Osteoblast (primary cell): ENCODE data around the gene EZH2. TPM values are rescaled to one million over a fixed set of nuclear protein-coding genes. Genes with fewer than 3 reads are reported as not detected.

Experiments
- DNase-seq: peaks from one replicate; pipeline ENCODE4 v3.0.0; 2011; ENCODE audit warnings: low spot score, mixed read lengths; ENCODE audit not compliant: insufficient read length; ENCODE audit errors: missing footprints
- H2AFZ ChIP-seq: 2 replicates; pipeline ENCODE4 v1.6.0; 2011; ENCODE audit warnings: mild to moderate bottlenecking, low read length
- H3K27ac ChIP-seq: 2 replicates; pipeline ENCODE4 v1.5.1; 2011; ENCODE audit warnings: mild to moderate bottlenecking, low read depth, low read length, moderate library complexity
- H3K27me3 ChIP-seq: 2 replicates; pipeline ENCODE4 v1.6.0; 2012; ENCODE audit warnings: mild to moderate bottlenecking, control low read depth, inconsistent platforms, low read length, moderate library complexity; ENCODE audit not compliant: insufficient read depth
- H3K36me3 ChIP-seq: 2 replicates; pipeline ENCODE4 v1.5.1; 2011; ENCODE audit warnings: mild to moderate bottlenecking, low read length, control low read depth, moderate library complexity; ENCODE audit not compliant: insufficient read depth
- H3K4me1 ChIP-seq: 2 replicates; pipeline ENCODE4 v1.5.1; 2011; ENCODE audit warnings: mild to moderate bottlenecking, low read length, control low read depth, moderate library complexity; ENCODE audit not compliant: insufficient read depth
- H3K4me2 ChIP-seq: 2 replicates; pipeline ENCODE4 v1.6.0; 2011; ENCODE audit warnings: mild to moderate bottlenecking, low read length; ENCODE audit not compliant: insufficient read depth
- H3K4me3 ChIP-seq: fragments of 200-600 bp; sonication (generic); 3 replicates; pipeline ENCODE4 v1.5.1; 2012; ENCODE audit warnings: mild to moderate bottlenecking, low read length, inconsistent platforms; ENCODE audit not compliant: insufficient read depth
- H3K79me2 ChIP-seq: 2 replicates; pipeline ENCODE4 v1.6.0; 2012; ENCODE audit warnings: mild to moderate bottlenecking, low read length, control low read depth, inconsistent platforms; ENCODE audit not compliant: insufficient read depth
- H3K9me3 ChIP-seq: 2 replicates; pipeline ENCODE4 v1.5.1; 2011; ENCODE audit warnings: low read depth, low read length, control low read depth
- H4K20me1 ChIP-seq: 2 replicates; pipeline ENCODE4 v1.6.0; 2012; ENCODE audit warnings: mild to moderate bottlenecking, low read length, control low read depth; ENCODE audit not compliant: insufficient read depth
- total RNA-seq: library from RNA; depleted of rRNA; stranded (reverse); fragments of >200 nt; gene quantifications from 2 replicates; pipeline ENCODE4 v1.2.3, GENCODE V29; 2012
- TF ChIP-seq, protein P1 (sequence below): IDR thresholded peaks from 2 replicates; pipeline ENCODE4 v1.5.1; 2011; ENCODE audit warnings: mild to moderate bottlenecking, low read depth, low read length, moderate library complexity; ENCODE audit errors: extremely low read depth

EZH2 gene
- total RNA-seq, 1 donor, result 7.6 TPM

DNA sequence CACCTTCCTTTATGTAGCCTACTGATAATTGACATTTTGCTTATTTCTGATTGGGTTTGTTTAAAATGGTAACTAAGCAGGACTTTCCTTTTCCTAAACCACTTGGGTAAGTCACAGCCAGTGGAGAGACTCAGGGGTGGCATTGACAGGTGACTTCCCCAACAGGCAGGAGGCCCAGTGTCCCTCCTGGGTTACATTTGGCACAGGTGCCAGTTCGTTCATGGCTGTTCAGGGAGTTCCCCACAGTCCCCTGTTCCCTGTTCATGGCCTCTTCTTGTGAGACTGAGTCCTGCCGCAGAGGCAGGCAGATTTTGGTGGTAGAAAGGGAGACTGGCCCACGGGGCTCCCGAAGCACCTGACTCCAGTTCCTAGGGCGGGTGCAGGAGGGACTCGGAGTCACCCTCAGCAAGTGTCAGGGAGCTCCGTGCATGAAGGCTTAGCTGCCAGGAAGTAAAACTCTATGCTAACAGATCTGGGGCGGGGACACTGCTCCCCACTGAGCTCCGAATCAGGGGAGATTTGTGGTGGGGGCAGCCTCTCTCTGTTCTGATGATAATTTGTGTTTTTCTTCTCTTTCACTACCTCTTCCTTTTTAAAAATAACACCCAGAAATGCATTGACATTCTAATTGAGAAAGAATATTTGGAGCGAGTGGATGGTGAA, 84.1 kb downstream of the EZH2 start:
- DNase-seq, result peak; percentile 66
- Histone ChIP-seq H3K9me3 (no peaks in the 10 kb centered on the region), H3K4me3 (no peak overlapping the region), H3K4me2 (no peak overlapping the region), H3K79me2 (no peaks in the 10 kb centered on the region), H3K27ac (no peak overlapping the region), H3K36me3 (peaks cover 62% of the 10 kb centered on the region), H2AFZ (no peak overlapping the region), H4K20me1 (no peaks in the 10 kb centered on the region), H3K4me1 (no peaks in the 10 kb centered on the region), H3K27me3 (no peaks in the 10 kb centered on the region)
- TF ChIP-seq, protein P1, sequence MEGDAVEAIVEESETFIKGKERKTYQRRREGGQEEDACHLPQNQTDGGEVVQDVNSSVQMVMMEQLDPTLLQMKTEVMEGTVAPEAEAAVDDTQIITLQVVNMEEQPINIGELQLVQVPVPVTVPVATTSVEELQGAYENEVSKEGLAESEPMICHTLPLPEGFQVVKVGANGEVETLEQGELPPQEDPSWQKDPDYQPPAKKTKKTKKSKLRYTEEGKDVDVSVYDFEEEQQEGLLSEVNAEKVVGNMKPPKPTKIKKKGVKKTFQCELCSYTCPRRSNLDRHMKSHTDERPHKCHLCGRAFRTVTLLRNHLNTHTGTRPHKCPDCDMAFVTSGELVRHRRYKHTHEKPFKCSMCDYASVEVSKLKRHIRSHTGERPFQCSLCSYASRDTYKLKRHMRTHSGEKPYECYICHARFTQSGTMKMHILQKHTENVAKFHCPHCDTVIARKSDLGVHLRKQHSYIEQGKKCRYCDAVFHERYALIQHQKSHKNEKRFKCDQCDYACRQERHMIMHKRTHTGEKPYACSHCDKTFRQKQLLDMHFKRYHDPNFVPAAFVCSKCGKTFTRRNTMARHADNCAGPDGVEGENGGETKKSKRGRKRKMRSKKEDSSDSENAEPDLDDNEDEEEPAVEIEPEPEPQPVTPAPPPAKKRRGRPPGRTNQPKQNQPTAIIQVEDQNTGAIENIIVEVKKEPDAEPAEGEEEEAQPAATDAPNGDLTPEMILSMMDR, result no peak

DNA sequence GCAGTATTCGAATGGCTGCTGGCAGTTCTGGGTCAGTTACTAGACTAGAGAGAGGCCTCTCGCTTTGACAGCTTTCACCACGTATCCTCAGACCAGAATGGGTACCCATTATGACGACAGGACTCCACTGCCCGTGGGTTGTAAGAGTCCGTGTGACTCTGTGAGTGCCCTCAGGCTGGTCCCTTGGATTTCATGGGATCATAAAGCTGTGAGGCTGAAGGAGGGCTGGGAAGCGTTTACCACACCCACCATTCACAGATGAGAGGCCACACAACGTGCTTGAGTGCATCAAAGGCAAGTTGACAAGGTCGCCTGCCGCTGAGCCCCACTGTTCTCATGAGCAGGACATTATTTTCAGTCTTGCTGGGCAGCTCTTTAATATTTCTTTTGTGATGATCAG, 87.2 kb downstream of the EZH2 start:
- Histone ChIP-seq H3K4me3 (no peak overlapping the region), H3K4me2 (no peak overlapping the region), H2AFZ (no peak overlapping the region), H4K20me1 (no peaks in the 10 kb centered on the region), H3K9me3 (no peaks in the 10 kb centered on the region), H3K27me3 (no peaks in the 10 kb centered on the region), H3K27ac (no peak overlapping the region), H3K4me1 (no peaks in the 10 kb centered on the region), H3K79me2 (no peaks in the 10 kb centered on the region), H3K36me3 (peaks cover 80% of the 10 kb centered on the region)
- TF ChIP-seq, protein P1, result no peak
- DNase-seq, result no peak

DNA sequence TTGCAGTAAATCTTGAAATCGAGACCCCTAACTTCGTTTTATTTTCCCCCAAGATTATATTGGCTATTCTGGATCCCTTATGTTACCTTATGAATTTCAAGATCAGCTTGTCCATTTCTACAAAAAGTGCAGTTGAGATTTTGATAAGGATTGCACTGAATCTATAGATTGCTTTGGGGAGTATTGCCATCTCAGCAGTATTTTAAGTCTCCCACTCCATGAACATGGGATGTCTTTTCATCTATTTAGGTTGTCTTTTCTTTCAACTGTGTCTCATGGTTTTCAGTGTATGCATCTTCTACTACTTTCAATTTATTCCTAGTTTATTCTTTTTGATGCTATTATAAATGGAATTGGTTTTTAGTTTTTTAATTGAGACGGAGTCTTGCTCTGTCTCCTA, 89.6 kb downstream of the EZH2 start:
- Histone ChIP-seq H2AFZ (no peak overlapping the region), H3K4me1 (no peaks in the 10 kb centered on the region), H4K20me1 (no peaks in the 10 kb centered on the region), H3K4me3 (no peak overlapping the region), H3K9me3 (no peaks in the 10 kb centered on the region), H3K36me3 (peaks cover 81% of the 10 kb centered on the region), H3K27ac (no peak overlapping the region), H3K79me2 (no peaks in the 10 kb centered on the region), H3K27me3 (no peaks in the 10 kb centered on the region), H3K4me2 (no peak overlapping the region)
- DNase-seq, result no peak
- TF ChIP-seq, protein P1, result no peak

DNA sequence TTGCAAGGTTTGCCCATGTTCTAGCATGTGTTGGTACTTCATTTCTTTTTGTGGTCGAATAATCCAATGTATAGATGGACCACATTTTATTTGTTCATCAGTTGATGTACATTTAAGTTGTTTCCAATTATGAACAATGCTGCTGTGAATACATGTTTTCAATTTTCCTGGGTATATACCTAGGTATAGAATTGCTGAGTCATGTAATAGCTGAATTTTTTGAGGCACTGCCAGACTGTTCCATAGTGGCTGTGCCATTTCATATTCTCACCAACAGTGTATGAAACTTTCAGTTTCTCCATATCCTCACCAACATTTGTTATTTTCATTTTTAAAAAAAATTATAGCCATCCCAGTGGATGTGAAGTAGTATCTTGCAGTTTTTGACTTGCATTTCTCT, 90.5 kb downstream of the EZH2 start:
- Histone ChIP-seq H3K27me3 (no peaks in the 10 kb centered on the region), H2AFZ (no peak overlapping the region), H3K9me3 (no peaks in the 10 kb centered on the region), H3K4me3 (no peak overlapping the region), H3K27ac (no peak overlapping the region), H4K20me1 (no peaks in the 10 kb centered on the region), H3K79me2 (no peaks in the 10 kb centered on the region), H3K36me3 (peaks cover 79% of the 10 kb centered on the region), H3K4me2 (no peak overlapping the region), H3K4me1 (no peaks in the 10 kb centered on the region)
- DNase-seq, result no peak
- TF ChIP-seq, protein P1, result no peak
